Neural progenitor cell (in vitro differentiated cells): ENCODE data around the gene CASP3.

Experiments used
- EZH2 ChIP-seq: fragments of 200-600 bp; sonication (generic); IDR thresholded peaks from 2 replicates; pipeline ENCODE4 v1.6.1; 2017; ENCODE audit warnings: antibody characterized with exemption, mild to moderate bottlenecking, moderate library complexity
- EZH2phosphoT487 ChIP-seq: fragments of 200-600 bp; sonication (generic); IDR thresholded peaks from 2 replicates; pipeline ENCODE4 v1.6.1; 2017; ENCODE audit warnings: antibody characterized with exemption
- TF ChIP-seq, protein P1 (sequence below): fragments of 200-600 bp; sonication (generic); IDR thresholded peaks from 2 replicates; pipeline ENCODE4 v1.5.1; 2017; ENCODE audit warnings: antibody characterized with exemption, mild to moderate bottlenecking

DNA sequence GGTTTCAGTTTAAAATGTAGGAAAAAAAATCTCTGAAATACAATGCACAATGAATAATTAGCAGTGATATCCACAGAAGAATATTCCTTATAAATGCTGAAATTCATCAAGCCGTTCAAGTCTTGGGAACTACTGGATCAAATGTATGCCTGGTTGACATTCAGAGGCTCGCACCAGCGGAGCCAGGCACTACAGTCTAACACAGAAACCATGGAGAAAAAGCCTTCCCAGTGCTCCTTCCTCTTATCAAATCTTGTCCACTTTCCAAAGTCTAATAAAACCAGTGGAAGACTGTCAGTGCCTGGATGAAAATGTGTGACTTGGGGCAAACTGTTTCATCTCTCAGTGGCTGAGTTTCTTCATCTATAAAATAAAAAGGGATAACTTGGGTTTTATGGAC lies 48.7 kb upstream of the CASP3 start:
- TF ChIP-seq, protein P1, sequence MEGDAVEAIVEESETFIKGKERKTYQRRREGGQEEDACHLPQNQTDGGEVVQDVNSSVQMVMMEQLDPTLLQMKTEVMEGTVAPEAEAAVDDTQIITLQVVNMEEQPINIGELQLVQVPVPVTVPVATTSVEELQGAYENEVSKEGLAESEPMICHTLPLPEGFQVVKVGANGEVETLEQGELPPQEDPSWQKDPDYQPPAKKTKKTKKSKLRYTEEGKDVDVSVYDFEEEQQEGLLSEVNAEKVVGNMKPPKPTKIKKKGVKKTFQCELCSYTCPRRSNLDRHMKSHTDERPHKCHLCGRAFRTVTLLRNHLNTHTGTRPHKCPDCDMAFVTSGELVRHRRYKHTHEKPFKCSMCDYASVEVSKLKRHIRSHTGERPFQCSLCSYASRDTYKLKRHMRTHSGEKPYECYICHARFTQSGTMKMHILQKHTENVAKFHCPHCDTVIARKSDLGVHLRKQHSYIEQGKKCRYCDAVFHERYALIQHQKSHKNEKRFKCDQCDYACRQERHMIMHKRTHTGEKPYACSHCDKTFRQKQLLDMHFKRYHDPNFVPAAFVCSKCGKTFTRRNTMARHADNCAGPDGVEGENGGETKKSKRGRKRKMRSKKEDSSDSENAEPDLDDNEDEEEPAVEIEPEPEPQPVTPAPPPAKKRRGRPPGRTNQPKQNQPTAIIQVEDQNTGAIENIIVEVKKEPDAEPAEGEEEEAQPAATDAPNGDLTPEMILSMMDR = no peak
- no peak for TF ChIP-seq EZH2
- no peak for TF ChIP-seq EZH2phosphoT487
